ENCODE results near the gene HYI.
"Not testable (repeated sequence)": the region's sequence is repeated elsewhere in the genome, so short reads cannot be mapped to it uniquely, and the experiment has no call there.

HYI gene, protein sequence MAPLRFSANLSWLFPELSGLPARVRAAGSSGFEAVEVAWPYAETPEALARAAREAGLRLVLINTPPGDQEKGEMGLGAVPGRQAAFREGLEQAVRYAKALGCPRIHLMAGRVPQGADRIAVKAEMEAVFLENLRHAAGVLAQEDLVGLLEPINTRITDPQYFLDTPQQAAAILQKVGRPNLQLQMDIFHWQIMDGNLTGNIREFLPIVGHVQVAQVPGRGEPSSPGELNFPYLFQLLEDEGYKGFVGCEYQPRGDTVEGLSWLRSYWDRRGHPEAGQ

DNA sequence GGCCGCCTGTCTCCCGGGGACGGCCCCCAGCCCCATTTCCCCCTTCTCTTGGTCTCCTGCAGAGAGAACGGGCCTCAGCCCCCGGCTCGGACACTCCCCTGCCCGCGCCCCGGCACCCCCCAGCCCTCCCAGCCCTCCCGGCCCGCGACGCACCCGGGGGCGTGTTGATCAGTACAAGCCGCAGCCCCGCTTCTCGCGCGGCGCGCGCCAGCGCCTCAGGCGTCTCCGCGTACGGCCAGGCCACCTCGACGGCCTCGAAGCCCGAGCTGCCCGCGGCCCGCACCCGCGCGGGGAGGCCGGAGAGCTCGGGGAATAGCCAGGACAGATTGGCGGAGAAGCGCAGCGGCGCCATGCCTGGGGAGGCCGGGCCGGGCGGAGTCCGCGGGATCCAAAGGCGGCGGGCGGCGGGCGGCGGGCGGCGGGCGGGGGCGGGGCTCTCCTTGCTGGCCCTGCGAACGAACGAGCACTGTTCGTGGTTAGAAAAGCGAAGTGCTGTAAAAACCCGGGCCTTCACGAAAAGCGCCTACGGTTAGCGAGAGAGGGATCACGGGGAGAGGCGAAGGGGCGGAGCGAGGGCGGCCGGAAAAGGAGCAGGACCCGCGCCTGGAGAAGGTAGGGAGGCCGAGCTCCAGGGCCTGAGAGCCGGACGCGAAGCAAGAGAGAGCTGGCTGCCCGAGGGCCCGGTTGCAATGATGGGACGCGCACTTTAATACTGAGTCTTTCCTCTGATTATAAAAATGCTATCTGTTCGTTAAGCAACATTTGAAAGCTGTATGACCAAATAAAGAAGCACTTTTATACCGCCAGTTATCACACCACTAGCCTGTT lies at the start of gene HYI:
Gene HYI, minus strand, starts transcription at position 490 of the 828 bp plus-strand sequence. Its CDS starts 138 bp downstream, at position 352.
- DNase-seq (ENCODE audit: low read depth in 2 of 2, low spot score in 1 of 2) = peak; percentile 11 to 12

DNA sequence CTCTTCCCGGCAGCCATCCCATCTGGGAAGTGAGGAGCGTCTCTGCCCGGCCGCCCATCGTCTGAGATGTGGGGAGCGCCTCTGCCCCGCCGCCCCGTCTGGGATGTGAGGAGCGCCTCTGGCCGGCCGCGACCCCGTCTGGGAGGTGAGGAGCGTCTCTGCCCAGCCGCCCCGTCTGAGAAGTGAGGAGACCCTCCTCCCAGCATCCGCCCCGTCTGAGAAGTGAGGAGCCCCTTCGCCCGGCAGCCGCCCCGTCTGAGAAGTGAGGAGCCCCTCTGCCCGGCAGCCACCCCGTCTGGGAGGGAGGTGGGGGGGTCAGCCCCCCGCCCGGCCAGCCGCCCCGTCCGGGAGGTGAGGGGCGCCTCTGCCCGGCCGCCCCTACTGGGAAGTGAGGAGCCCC lies 48.1 kb upstream of the HYI start:
- not testable (repeated sequence) for DNase-seq (ENCODE audit: low read depth in 2 of 2, low spot score in 1 of 2)

DNA sequence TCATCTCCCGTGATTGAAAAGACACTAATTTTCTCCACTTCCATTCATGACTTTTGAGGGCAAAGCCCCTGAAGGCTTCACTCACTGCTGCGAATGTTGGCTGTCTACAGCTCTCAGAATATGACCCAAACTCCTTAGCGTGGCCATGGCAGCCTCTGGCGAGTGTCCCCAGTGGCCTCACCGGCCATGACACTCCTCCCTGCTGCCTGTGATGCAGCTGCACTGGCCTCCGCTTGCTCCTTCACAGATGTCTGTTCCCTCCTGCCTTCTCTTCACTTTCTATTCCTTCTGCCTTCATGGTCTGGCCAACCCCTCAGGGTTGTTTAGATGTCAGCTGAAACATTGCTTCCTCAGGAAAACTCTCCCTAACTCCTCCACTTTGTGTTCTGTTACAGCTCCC lies 46.2 kb upstream of the HYI start:
- no peak for DNase-seq (ENCODE audit: low read depth in 2 of 2, low spot score in 1 of 2)

DNA sequence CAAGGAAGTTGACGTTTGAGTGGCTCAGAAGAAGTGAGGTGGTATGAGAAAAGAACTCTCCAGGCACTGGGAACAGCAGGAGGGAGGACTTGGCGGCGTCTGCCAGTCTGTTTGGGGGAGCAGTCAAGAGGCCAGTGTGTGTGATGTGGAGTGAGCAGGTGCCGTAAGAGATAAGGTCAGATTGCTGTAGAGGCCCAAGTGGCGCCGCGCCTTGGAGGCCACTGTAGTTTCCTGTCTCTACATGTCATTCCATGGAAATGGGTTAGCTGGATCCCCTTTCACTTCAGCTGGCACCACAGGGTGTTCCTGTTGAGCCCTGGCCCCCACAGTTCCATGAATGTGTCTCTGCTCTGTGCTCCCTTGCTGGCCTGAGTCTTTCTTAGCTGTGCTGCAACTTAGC lies 41.5 kb upstream of the HYI start:
- DNase-seq (ENCODE audit: low read depth in 2 of 2, low spot score in 1 of 2) = no peak

DNA sequence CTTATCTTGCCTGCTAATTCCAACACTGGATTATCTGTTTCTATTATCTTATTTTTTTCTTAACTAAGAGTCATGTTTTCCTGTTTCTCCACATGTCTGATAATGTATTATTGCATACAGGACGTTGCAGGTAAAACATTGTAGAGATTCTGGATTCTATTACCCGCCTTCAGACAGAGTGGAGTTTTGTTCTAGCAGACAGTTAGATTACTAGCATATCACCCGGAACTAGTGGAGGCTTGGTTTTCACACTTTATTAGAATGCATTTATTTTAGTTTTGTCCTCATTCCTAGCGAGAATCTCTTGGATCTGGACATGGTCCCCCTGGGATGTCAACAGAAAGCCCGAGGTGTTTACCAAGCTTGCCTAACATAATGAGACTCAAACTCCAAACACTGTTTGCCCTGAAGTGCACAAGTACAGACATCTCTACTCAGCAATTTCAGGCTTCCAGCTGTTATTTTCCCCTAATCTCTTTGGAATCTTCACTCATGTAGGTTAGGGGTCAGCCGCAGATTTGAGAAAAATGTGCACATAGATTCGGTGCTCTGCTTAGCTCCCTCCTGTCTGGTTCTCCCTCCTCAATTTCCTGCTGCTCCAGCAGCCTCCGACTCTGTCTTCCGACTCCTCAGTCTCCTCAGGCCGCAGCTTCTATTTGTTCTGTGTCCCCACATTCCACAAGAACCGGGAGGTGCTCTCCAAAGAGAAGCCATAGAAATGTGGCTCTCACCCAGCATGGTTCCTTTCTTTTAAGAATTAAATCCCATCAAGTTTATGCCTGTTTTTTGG lies 40.1 kb upstream of the HYI start:
- no peak for DNase-seq (ENCODE audit: low read depth in 2 of 2, low spot score in 1 of 2)

DNA sequence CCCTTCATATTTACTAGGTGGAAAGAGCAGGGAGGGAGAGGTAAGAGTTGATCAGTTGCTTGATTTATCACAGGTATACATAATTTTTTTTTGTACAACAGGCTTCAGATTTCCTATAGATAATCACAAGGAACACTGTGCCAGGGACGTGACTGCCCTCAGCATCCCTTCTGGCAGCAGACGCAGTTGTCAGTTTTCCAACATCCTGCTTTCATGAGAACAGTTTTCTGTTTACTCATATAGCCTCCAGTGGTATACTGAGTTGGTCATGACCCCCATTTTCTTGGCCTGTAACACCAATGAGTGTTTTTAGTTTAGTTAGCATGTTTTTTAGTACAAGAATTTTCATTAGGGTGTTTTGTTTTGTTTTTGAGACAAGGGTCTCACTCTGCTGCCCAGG lies 39.1 kb upstream of the HYI start:
- DNase-seq (ENCODE audit: low read depth in 2 of 2, low spot score in 1 of 2) = no peak

DNA sequence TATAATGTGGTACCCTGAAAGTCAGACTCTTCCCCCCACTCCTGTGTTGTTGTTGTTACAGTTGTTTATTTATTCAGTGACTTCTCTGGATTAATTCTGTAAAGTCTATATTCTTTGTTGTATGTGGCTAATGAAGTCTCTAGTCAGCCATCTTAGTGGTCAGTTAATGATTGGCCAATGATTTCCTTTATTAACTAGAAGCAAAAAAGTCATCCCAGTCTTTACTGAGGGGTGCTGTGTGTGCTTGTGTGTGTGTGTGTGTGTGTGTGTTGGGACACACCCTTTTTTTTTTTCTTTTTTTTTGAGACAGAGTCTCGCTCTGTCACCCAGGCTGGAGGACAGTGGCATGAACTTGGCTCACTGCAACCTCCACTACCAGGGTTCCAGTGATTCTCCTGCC lies 37.3 kb upstream of the HYI start:
- DNase-seq (ENCODE audit: low read depth in 2 of 2, low spot score in 1 of 2) = no peak

DNA sequence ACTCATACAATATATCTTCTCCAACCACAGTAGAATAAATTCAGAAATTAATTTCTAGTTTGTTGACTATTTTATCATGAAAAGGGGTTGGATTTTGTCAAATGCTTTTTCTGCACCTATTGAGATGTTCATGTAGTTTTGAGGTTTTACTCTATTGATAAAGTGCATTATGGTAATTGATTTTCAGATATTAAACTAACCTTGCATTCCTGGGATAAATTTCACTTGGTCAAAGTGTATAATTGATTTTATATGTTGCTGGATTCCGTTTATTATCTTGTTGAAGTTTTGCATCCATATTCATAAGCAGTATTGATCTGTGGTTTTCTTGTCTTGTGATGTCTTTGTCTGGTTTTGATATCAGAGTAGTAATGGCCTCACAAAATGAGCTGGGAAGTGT lies 34.4 kb upstream of the HYI start:
- no peak for DNase-seq (ENCODE audit: low read depth in 2 of 2, low spot score in 1 of 2)

DNA sequence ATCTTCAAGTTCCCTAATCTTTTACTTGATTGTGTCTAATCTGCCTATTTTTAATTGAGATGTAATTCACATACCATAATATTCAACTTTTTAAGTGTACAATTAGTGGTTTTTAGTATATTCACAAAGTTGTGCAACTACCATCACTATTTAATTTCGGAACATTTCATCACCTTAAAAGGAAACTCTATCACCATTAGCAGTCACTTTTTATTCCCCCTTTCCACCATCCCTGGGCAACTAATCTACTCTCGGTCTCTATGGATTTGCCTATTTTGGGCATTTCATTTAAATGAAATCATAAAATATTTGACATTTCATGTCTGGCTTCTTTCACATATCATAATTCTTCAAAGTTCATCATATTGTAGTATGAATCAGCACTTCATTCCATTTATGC lies 30.6 kb upstream of the HYI start:
- no peak for DNase-seq (ENCODE audit: low read depth in 2 of 2, low spot score in 1 of 2)

DNA sequence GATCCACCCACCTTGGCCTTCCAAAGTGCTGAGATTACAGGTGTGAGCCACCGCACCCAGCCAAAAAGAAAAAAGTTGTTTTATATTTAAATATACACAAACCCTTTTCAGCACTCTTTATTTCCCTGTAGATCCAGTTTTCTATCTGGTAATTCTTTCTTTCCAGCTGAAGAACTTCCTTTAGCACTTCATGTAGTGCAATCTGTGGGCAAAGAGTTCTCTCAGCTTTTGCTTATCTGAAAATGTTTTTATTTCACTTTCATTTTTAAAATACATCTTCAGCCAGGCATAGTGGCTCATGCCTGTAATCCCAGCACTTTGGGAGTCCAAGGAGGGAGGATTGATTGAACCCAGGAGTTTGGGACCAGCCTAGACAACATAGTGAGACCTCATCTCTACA lies 28.5 kb upstream of the HYI start:
- no peak for DNase-seq (ENCODE audit: low read depth in 2 of 2, low spot score in 1 of 2)

DNA sequence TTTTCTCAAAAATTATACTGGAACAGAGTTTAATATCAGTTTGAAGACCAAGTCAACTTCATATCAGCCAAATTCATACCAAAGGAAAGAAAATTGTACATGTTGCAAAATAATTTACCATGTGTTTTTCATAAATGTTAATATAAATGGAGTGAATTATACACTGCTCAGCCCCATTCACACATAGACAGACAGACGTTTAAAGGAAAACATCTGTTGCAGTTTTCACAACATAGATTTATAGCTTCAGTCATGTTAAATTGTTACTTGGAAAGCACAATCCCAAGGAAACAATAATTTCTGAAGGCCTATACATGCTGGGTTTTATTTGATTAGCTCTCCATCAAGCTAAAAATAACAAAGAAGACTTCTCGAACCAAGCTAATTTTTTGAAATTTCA lies 27.8 kb upstream of the HYI start:
- DNase-seq (ENCODE audit: low read depth in 2 of 2, low spot score in 1 of 2) = no peak

DNA sequence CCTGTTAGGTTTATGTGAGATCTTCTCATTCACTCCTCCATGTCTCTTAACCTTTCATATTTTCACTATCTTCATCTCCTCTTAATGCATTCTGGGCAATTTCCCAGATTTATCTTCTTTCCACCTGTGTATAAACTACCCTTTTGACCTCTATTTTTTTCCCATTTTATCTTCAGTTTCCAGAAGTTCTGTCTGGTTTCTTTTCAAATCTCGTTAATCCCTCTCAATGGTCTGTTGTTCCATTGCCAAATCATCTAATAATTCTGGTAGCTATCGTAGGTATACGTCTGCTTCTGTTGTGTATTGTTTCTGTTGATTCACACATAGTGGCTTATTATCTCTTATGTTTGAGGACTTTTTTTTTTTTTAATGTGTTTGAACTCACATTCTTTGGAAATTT lies 25.7 kb upstream of the HYI start:
- no peak for DNase-seq (ENCODE audit: low read depth in 2 of 2, low spot score in 1 of 2)

DNA sequence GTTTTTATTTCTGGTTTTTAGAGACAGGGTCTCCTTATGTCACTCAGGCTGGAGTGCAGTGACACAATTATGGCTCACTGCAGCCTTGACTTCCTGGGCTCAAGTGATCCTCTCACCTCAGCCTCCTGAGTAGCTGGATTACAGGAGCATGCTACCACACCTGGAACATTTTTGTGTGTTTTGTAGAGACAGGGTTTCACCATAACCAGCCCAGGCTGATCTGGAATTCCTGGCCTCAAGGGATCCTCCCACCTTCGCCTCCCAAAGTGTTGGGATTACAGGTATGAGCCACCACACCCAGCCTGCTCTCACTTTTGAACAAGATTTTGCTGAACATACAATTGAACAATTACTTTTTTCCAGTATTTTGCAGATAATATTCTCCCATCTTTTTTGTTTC lies 24.0 kb upstream of the HYI start:
- DNase-seq (ENCODE audit: low read depth in 2 of 2, low spot score in 1 of 2) = no peak

DNA sequence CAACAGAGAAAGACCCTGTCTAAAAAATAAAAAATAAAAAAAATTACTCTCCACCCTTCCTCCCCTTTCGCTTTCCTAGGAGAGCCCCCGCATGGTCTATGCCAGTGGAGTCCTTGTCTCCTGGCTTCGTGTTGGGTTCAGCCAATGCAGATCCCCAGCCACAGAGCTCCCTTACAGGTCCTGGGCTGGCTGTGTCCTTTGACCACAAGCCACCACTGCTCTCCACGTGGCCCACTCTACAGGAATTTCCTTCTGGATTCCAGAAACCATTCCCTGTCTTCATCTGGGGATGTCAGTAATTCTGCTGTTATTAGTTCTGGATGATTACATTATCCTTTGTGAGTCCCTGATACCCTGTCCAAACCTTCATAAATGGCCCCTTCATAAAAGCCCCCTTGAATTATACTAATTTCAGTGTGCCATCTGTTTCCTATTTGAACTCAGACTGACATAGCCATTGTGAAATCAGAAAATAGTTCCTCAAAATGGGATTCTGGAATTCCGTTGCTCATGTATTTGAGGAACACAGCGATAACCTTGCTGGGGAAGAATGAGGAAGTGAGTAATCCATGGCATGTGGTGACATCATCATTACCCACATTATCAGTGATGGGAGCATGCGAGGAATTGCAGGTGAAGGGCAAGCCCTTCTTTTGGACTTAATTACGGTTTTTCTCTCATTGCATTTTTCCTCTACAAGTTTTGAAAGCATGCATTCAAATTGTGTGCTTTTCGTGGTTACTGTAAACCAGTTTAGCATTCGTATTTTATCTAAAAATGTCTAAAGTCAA lies 22.1 kb upstream of the HYI start:
- DNase-seq (ENCODE audit: low read depth in 2 of 2, low spot score in 1 of 2) = not testable (repeated sequence)

DNA sequence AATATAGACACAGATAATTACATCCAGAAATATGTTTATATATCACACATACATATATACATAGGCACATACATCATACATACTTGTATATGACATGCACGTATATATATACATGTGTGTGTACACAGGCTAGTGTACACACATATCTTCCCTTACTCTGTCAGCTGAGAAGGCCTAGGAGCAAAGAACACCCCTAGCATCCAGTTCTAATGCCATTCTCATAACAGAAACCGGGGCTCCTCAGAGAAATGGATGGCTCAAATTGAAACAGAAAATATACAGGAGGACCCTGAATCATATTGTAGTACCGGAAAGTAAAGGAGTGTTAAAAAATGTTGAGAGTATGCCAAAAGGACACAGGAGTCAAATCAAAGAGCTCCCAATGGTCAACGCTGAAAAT lies 19.7 kb upstream of the HYI start:
- DNase-seq (ENCODE audit: low read depth in 2 of 2, low spot score in 1 of 2) = no peak

DNA sequence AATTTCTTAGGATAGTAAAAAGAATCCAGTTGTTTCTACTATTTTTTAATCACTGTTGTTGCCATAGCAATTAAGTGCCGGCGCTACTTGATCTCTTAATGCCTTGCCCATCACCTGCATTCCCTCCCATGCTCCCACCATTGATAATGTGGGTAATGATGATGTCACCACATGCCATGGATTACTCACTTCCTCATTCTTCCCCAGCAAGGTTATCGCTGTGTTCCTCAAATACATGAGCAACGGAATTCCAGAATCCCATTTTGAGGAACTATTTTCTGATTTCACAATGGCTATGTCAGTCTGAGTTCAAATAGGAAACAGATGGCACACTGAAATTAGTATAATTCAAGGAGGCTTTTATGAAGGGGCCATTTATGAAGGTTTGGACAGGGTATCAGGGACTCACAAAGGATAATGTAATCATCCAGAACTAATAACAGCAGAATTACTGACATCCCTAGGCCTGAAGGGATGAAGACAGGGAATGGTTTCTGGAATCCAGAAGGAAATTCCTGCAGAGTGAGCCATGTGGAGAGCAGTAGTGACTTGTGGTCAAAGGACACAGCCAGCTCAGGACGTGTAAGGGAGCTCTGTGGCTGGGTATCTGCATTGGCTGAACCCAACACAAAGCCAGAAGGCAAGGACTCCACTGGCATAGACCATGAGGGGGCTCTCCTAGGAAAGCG lies 18.9 kb upstream of the HYI start:
- not testable (repeated sequence) for DNase-seq (ENCODE audit: low read depth in 2 of 2, low spot score in 1 of 2)

DNA sequence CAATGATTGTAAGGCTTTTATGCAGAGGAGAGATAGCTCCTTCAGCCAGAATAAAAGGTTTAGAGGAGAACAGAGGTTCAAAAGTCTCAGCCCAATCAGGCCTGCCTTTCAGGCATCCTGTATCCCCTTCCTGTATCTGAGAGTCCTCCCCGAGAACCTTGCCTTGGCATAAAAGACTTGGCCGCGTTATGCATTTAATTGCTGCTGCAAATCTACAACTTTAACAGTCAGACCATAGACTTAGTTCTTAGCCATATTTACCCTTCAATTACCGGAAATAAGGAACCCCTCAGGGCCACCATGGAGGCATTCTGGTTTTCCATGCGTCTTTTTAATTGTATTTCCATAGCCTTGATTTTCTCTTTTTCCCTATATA lies 18.3 kb upstream of the HYI start:
- no peak for DNase-seq (ENCODE audit: low read depth in 2 of 2, low spot score in 1 of 2)

DNA sequence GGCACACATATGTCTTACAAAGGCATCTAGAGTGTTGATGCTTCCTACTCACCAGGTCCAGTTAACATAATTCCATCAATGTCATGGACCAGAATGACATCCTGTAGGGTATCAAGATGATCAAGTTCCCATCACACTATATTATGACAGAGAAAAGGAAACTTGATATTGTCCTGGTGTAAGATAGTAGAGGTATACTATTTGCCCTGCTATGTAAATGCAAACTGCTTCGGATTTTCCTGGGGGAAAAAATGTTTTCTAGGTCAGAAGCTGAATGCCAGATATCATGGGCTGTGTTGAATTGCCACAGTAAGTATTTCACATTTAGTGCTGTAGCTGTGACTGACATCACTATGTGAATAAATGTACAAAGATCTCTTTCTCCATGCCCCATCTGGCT lies 16.2 kb upstream of the HYI start:
- no peak for DNase-seq (ENCODE audit: low read depth in 2 of 2, low spot score in 1 of 2)

DNA sequence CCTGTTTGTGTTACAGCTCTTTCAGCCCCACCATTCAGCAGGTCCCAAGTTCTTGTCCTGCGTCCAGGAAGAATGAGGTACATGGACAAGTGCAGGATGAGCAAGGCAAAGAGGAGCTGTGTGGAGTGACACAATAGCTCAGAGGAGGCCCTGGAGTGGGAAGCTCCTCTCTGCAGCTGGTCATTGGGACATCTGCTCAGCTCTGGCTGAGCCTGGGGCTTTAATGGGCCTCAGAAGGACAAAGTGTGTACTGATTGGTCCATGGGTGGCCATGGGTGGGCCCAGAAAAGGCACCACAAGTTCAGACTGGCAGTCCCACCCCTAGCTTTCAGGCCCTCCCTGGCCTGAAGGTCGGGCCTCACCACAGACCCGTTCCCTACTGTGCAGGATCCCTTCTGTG lies 14.7 kb upstream of the HYI start:
- no peak for DNase-seq (ENCODE audit: low read depth in 2 of 2, low spot score in 1 of 2)

DNA sequence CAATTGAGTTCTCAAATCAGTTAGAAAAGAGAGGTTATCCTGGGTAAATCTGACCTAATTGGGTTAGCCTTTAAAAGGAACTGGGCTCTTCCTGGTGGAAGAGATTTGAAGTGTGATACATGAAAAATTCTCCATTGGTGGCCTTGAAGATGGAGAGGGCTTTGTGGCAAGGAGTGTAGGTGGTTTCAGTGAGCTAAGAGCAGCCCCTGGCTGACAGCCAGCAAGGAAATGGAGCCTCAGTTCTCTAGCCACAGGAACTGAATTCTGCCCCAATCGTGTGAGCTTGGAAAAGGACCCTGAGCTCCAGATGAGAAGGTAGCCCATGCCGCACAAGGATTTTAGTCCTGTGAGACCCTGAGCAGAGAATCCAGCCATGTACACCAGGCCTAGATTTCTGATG lies 12.7 kb upstream of the HYI start:
- DNase-seq (ENCODE audit: low read depth in 2 of 2, low spot score in 1 of 2) = no peak

All from stimulated activated CD8-positive, alpha-beta memory T cell treated with anti-CD3 and anti-CD28 coated beads, Interleukin-4, amount 100 ng/mL, for 4 hours (primary cell).